ENCODE data around the gene BBOX1.

Gene BBOX1

DNA sequence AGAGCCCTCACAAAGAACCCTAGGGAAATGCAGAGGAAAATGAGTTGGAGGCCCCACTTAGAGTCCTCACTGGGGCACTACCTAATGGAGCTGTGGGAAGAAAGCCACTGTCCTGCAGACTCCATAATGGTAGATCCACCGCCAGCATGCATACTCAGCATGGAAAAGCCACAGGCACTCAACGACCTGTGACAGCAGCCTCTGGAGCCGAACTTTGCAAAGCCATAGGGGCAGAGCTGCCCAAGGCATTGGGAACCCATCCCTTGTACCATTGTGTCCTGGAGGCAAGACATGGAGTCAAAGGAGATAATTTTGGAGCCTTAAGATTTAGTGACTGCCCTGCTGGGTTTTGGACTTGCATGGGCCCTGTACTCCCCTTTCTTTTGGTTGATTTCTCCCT is 18.8 kb downstream of the BBOX1 start:
- no peak for DNase-seq (ENCODE audit: low spot score)
- ChIA-PET POLR2A (ENCODE audit: low non-redundant PET) (no interaction called here), CTCF (no interaction called here)
- TF ChIP-seq, protein P1, sequence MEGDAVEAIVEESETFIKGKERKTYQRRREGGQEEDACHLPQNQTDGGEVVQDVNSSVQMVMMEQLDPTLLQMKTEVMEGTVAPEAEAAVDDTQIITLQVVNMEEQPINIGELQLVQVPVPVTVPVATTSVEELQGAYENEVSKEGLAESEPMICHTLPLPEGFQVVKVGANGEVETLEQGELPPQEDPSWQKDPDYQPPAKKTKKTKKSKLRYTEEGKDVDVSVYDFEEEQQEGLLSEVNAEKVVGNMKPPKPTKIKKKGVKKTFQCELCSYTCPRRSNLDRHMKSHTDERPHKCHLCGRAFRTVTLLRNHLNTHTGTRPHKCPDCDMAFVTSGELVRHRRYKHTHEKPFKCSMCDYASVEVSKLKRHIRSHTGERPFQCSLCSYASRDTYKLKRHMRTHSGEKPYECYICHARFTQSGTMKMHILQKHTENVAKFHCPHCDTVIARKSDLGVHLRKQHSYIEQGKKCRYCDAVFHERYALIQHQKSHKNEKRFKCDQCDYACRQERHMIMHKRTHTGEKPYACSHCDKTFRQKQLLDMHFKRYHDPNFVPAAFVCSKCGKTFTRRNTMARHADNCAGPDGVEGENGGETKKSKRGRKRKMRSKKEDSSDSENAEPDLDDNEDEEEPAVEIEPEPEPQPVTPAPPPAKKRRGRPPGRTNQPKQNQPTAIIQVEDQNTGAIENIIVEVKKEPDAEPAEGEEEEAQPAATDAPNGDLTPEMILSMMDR (conservative IDR thresholded peaks at IDR 0.05; ENCODE audit: low read depth) = no peak
- no peak overlapping the region for H3K27ac ChIP-seq

DNA sequence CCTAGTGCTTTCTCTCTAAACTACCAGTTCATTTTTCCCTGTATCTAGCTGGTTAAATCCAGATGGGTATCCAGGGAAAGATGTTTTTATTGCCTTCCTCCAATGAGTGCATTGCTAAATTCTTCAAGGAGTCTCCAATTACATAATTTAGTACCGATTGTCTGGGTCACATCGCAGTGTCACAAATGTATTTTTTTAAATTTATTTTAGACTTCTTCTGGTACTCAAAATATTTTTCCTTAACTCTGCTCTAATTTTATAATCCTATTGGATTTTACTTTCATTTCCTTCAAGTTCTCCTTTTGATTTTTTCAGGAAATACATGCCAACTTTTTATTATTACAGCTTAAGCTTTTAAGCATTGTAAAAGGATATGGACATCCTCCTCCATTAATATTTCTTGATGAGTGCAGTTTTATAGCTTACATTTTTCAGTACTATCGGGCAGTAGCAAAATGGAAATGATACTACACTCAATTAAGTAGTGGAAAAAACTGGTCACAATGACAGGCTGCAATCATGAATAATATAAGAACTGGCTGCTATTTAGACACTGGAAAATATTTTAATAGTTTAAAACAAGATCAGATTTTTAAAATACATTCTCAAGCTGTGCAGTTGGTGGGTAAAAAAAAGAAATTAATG is 20.3 kb downstream of the BBOX1 start:
- DNase-seq (ENCODE audit: low spot score) = no peak
- TF ChIP-seq, protein P1 (conservative IDR thresholded peaks at IDR 0.05; ENCODE audit: low read depth) = no peak
- ChIA-PET POLR2A (ENCODE audit: low non-redundant PET) (no interaction called here), CTCF (interaction anchor here (0.6 to 0.7 kb wide), 2 partner anchors 30 to 36 kb away, joined by 3 to 4 read pairs; no protein-coding TSS in a partner anchor)
- H3K27ac ChIP-seq = no peak overlapping the region

DNA sequence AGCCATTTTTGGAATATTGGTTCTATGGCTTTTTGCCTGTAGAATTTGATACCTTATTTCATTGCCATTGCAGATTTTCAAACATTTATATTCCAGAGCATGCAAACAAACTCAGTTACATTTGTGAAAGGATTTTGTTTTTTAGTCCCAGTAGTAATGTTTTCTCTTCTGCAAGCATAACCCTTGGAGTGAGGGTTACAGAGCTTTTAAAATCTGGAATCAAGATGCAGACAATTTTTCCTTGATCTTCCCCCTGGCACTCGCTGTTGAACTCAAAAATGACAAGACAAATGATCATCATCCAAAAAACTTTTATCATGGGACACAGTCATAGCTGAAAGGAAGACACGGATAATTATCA is 20.8 kb downstream of the BBOX1 start:
- TF ChIP-seq, protein P1 (conservative IDR thresholded peaks at IDR 0.05; ENCODE audit: low read depth) = no peak
- H3K27ac ChIP-seq = no peak overlapping the region
- POLR2A ChIA-PET (ENCODE audit: low non-redundant PET) = no interaction called here
- no peak for DNase-seq (ENCODE audit: low spot score)
- CTCF ChIA-PET = interaction anchor here (0.6 to 0.7 kb wide), 2 partner anchors 31 to 36 kb away, joined by 3 to 4 read pairs; no protein-coding TSS in a partner anchor

DNA sequence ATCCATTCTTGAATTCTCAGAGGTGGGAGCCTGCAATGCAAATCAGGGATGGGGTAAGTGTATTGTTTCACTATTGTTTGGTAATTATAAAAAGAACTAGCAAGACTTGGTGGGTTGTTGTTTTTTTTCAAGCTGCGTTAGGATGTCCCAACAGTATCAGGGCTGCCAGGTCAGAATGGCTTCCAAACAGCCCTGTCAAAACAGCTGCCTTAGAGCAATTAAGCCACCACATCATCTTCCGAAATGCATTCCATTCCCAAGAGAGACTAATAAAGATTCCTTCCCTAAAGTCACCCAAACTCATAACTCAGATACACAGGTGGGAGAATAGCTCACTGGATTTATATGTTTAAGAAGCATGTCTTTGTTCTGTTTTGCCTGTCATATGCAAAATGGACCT is 23.5 kb downstream of the BBOX1 start:
- ChIA-PET CTCF (interaction anchor here (0.6 kb wide), 1 partner anchor 73 kb away, joined by 5 read pairs; no protein-coding TSS in a partner anchor), POLR2A (ENCODE audit: low non-redundant PET) (no interaction called here)
- H3K27ac ChIP-seq = no peak overlapping the region
- no peak for DNase-seq (ENCODE audit: low spot score)
- TF ChIP-seq, protein P1 (conservative IDR thresholded peaks at IDR 0.05; ENCODE audit: low read depth) = no peak

DNA sequence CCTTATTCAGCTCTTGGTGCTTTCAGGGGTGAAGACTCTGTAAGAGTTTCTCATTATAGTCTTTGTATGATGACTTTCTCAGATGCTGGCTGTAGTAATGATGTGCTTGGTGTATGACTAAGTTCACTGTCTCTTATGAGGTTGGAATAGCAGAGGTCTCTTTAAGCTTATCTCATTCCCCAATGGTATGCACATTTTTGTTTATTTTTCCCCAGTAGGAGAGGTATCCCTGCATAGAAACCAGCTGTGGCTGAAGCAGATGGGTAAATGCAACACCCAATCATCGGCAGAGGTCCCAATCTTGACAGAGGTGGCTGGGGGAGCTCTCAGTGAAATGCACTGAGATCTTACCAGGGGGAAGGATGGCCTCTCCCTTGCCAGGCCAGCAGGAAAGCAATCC is 34.6 kb downstream of the BBOX1 start:
- DNase-seq (ENCODE audit: low spot score) = no peak
- TF ChIP-seq, protein P1 (conservative IDR thresholded peaks at IDR 0.05; ENCODE audit: low read depth) = no peak
- ChIA-PET POLR2A (ENCODE audit: low non-redundant PET) (no interaction called here), CTCF (no interaction called here)
- H3K27ac ChIP-seq = no peak overlapping the region

DNA sequence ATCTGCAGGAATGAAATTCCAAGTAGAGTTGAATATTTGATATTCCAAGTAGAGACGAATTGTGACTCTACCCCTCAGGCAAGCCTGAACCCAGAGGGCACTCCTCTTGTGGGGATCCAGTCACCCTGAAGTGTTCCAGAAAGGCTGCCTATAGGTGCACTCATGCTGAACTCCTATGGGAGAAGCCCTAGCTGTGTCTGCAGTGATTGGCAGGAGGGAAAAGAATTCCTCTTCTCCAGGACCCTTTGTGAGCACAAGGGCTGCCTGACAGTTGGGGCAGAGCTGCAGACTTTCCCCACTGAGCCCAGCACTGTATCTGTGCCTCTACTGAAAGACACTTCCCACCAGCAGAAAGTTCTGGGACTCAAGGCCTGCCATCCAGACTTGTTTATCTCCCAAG is 35.0 kb downstream of the BBOX1 start:
- TF ChIP-seq, protein P1 (conservative IDR thresholded peaks at IDR 0.05; ENCODE audit: low read depth) = no peak
- DNase-seq (ENCODE audit: low spot score) = no peak
- POLR2A ChIA-PET (ENCODE audit: low non-redundant PET) = no interaction called here
- CTCF ChIA-PET = no interaction called here
- H3K27ac ChIP-seq = no peak overlapping the region
